ENCODE measurements around the gene LBHD2. TPM values are rescaled to one million over a fixed set of nuclear protein-coding genes. Genes with fewer than 3 reads are reported as not detected.

LBHD2 gene
- total and polyA plus RNA-seq, 2 of the 8 experiments (the other 6 are each of a cell fraction or from before 2014, with no cell fraction given): not detected

DNA sequence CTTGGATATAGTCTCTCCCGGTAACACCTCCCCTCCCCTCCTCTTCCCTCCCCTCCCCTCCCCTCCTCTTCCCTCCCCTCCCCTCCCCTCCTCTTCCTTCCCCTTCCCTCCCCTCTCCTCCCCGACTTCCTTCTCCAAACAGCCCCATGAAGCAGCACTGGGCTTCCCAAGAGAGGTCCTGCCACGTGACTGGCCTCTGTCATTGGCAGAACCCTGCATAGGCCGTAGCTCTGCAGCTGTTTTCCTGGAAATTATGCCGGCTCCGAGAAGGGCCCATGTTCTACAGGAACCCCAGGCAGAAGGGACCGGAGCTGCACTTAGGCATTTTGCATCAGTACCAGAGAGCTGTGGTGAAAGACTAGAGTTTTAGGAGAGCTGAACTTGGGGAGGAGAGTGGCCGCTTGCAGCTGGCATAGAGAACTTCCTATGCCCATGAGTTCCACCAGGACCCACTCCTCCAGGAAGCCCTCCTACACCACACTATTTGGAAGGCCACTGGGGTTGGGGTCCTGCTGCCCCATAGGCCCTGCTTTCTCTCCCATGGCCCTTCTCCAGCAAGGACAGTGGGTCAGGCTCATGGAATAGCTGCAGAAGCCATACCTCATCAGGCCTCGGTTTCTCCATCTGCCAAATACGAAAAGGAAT lies 34.1 kb downstream of the LBHD2 start (continued):
- TF ChIP-seq HDAC2 (IDR thresholded peaks at IDR 0.05; ENCODE audit: borderline replicate concordance in 1 of 2, low read depth in 2 of 2, low read length in 2 of 2) (no peak), ZNF274 (IDR thresholded peaks at IDR 0.05; ENCODE audit: borderline replicate concordance, extremely low read depth, low read length) (no peak), JUND (IDR thresholded peaks at IDR 0.05; ENCODE audit: low read length) (no peak), GABPA (IDR thresholded peaks at IDR 0.05; ENCODE audit: borderline replicate concordance, insufficient read depth, low read length) (no peak), BRCA1 (IDR thresholded peaks at IDR 0.05; ENCODE audit: low read depth, low read length) (no peak), JUN (IDR thresholded peaks at IDR 0.05; ENCODE audit: low read depth, low read length) (no peak), RNF2 (IDR thresholded peaks at IDR 0.05; ENCODE audit: borderline replicate concordance, low read depth, low read length, missing control alignments, poor library complexity, severe bottlenecking) (no peak), POLR2A (IDR thresholded peaks at IDR 0.05; ENCODE audit: control extremely low read depth in 1 of 2, low read depth in 2 of 2, low read length in 2 of 2) (no peak)
- TF ChIP-seq, protein P1, sequence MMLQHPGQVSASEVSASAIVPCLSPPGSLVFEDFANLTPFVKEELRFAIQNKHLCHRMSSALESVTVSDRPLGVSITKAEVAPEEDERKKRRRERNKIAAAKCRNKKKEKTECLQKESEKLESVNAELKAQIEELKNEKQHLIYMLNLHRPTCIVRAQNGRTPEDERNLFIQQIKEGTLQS (IDR thresholded peaks at IDR 0.05; ENCODE audit: insufficient read depth, low read depth, low read length): no peak
